GM23338 (cell line): ENCODE data around the gene TMEM221. TPM values are rescaled to one million over a fixed set of nuclear protein-coding genes. Genes with fewer than 3 reads are reported as not detected.
A peak's percentile ranks its signal among the peaks of the same experiment; 100 is the strongest.

Experiments
- ATAC-seq: fragments of 200-7000 bp; cut with Tn5 transposase; 3 replicates; pipeline ENCODE4 v1.9.1; 2020
- DNase-seq: peaks from one replicate; pipeline ENCODE4 v3.0.0-alpha.2; 2015; ENCODE audit warnings: low spot score
- H2AFZ ChIP-seq: fragments of 200-600 bp; sonication (generic); 2 replicates; pipeline ENCODE4 v1.8.0; 2016; ENCODE audit warnings: antibody characterized with exemption, mild to moderate bottlenecking, moderate library complexity
- H3F3A ChIP-seq: fragments of 200-600 bp; sonication (generic); replicated peaks from 2 replicates; pipeline ENCODE4 v1.8.0; 2017; ENCODE audit warnings: antibody characterized with exemption, mixed run types, low read depth
- H3K27ac ChIP-seq: fragments of 200-600 bp; sonication (generic); 2 replicates; pipeline ENCODE4 v1.6.1; 2016; ENCODE audit warnings: low read depth
- H3K27me3 ChIP-seq: fragments of 200-600 bp; sonication (generic); 2 replicates; pipeline ENCODE4 v1.8.0; 2016; ENCODE audit warnings: mild to moderate bottlenecking, mixed run types, moderate library complexity; ENCODE audit not compliant: insufficient read depth
- H3K36me3 ChIP-seq: fragments of 200-600 bp; sonication (generic); 2 replicates; pipeline ENCODE4 v1.8.0; 2016; ENCODE audit warnings: mild to moderate bottlenecking; ENCODE audit not compliant: insufficient read depth
- H3K4me1 ChIP-seq: fragments of 200-600 bp; sonication (generic); 2 replicates; pipeline ENCODE4 v1.8.0; 2016; ENCODE audit warnings: mild to moderate bottlenecking, moderate library complexity; ENCODE audit not compliant: insufficient read depth
- H3K4me2 ChIP-seq: fragments of 200-600 bp; sonication (generic); 2 replicates; pipeline ENCODE4 v1.7.1; 2017; ENCODE audit warnings: mixed run types
- H3K4me3 ChIP-seq: fragments of 200-600 bp; sonication (generic); 2 replicates; pipeline ENCODE4 v1.6.1; 2016; ENCODE audit warnings: mixed run types
- H3K79me2 ChIP-seq: fragments of 200-600 bp; sonication (generic); replicated peaks from 2 replicates; pipeline ENCODE4 v1.8.0; 2017; ENCODE audit warnings: mild to moderate bottlenecking; ENCODE audit not compliant: insufficient read depth
- H3K9me2 ChIP-seq: fragments of 200-600 bp; sonication (generic); 2 replicates; pipeline ENCODE4 v1.8.0; 2017; ENCODE audit not compliant: insufficient read depth
- H4K20me1 ChIP-seq: fragments of 200-600 bp; sonication (generic); replicated peaks from 2 replicates; pipeline ENCODE4 v1.8.0; 2017; ENCODE audit warnings: mild to moderate bottlenecking; ENCODE audit not compliant: insufficient read depth
- H3K27ac Mint-ChIP-seq: 2 replicates; pipeline ENCODE4 v1.8.0; 2020; ENCODE audit warnings: inconsistent platforms, mild to moderate bottlenecking, moderate library complexity, mixed read lengths
- H3K27me3 Mint-ChIP-seq: 3 replicates; pipeline ENCODE4 v1.8.0; 2022; ENCODE audit warnings: low read depth, mild to moderate bottlenecking, moderate library complexity, mixed read lengths, inconsistent platforms; ENCODE audit not compliant: insufficient read depth, poor library complexity
- H3K36me3 Mint-ChIP-seq: 3 replicates; pipeline ENCODE4 v1.8.0; 2021; ENCODE audit warnings: low read depth, mild to moderate bottlenecking, inconsistent platforms, moderate library complexity, mixed read lengths
- H3K4me1 Mint-ChIP-seq: 3 replicates; pipeline ENCODE4 v1.8.0; 2020; ENCODE audit warnings: mild to moderate bottlenecking, inconsistent platforms, mixed read lengths
- H3K4me3 Mint-ChIP-seq: 3 replicates; pipeline ENCODE4 v1.8.0; 2021; ENCODE audit warnings: moderate library complexity, mild to moderate bottlenecking, inconsistent platforms, mixed read lengths
- H3K9me3 Mint-ChIP-seq: 3 replicates; pipeline ENCODE4 v1.8.0; 2020; ENCODE audit warnings: moderate library complexity, mild to moderate bottlenecking, inconsistent platforms, mixed read lengths
- CREB1 ChIP-seq: fragments of 250-450 bp; sonication (Bioruptor Pico); IDR thresholded peaks from 2 replicates; pipeline ENCODE4 v1.5.0; 2020; ENCODE audit warnings: low read depth, mild to moderate bottlenecking, moderate library complexity
- EZH2 ChIP-seq: fragments of 200-600 bp; sonication (generic); IDR thresholded peaks from one replicate; pipeline ENCODE4 v1.8.0; 2017; ENCODE audit warnings: antibody characterized with exemption, mild to moderate bottlenecking, low read depth; ENCODE audit not compliant: unreplicated experiment
- JUNB ChIP-seq: IDR thresholded peaks from one replicate; pipeline ENCODE4 v1.6.1; 2016; ENCODE audit warnings: antibody characterized with exemption; ENCODE audit not compliant: unreplicated experiment
- NANOG ChIP-seq: IDR thresholded peaks from 2 replicates; pipeline ENCODE4 v1.6.1; 2016; ENCODE audit warnings: antibody characterized with exemption, borderline replicate concordance
- POLR2AphosphoS5 ChIP-seq: IDR thresholded peaks from 2 replicates; pipeline ENCODE4 v1.6.1; 2016; ENCODE audit warnings: antibody characterized with exemption, low read depth
- STAT1 ChIP-seq: IDR thresholded peaks from one replicate; pipeline ENCODE4 v1.6.1; 2016; ENCODE audit warnings: antibody characterized with exemption; ENCODE audit not compliant: unreplicated experiment
- ZNF114 ChIP-seq: fragments of 250-450 bp; sonication (Bioruptor Pico); IDR thresholded peaks from 2 replicates; pipeline ENCODE4 v1.5.0; 2020; ENCODE audit warnings: mild to moderate bottlenecking, moderate library complexity
- ZNF331 ChIP-seq: fragments of 250-450 bp; sonication (Bioruptor Pico); IDR thresholded peaks from 2 replicates; pipeline ENCODE4 v1.5.0; 2020; ENCODE audit warnings: low read depth, mild to moderate bottlenecking, moderate library complexity
- polyA plus RNA-seq: library from polyadenylated mRNA; unstranded; fragments of >200 nt; fragmentation: Nextera tagmentation; extraction: Ambion mirVana; gene quantifications from 2 replicates; pipeline ENCODE4 v1.2.1, GENCODE V29; 2016
- total RNA-seq: library from RNA; depleted of rRNA; stranded (reverse); fragments of >200 nt; shearing (Covaris generic); gene quantifications from 2 replicates; pipeline ENCODE4 v1.2.3, GENCODE V29; 2014
- TF ChIP-seq, protein P1 (sequence below): IDR thresholded peaks from one replicate; pipeline ENCODE4 v1.6.1; 2018; ENCODE audit warnings: antibody characterized with exemption; ENCODE audit not compliant: unreplicated experiment
- TF ChIP-seq, protein P2 (sequence below), 2 experiments: fragments of 200-600 bp in 1 of 2; sonication (generic) in 1 of 2; conservative IDR thresholded peaks; 2 replicates each; pipeline versions ENCODE4 v1.5.1 to v1.6.1; 2016 to 2017; ENCODE audit warnings: antibody characterized with exemption in 2 of 2, low read depth in 2 of 2, mild to moderate bottlenecking in 2 of 2, moderate library complexity in 1 of 2
- TF ChIP-seq, protein P3 (sequence below): fragments of 250-450 bp; sonication (Bioruptor Pico); IDR thresholded peaks from 2 replicates; pipeline ENCODE4 v1.5.0; 2020; ENCODE audit warnings: mild to moderate bottlenecking, moderate library complexity

Gene TMEM221
- total and polyA plus RNA-seq, 2 experiments from 2014 or later = 0.40 to 0.90 TPM

DNA sequence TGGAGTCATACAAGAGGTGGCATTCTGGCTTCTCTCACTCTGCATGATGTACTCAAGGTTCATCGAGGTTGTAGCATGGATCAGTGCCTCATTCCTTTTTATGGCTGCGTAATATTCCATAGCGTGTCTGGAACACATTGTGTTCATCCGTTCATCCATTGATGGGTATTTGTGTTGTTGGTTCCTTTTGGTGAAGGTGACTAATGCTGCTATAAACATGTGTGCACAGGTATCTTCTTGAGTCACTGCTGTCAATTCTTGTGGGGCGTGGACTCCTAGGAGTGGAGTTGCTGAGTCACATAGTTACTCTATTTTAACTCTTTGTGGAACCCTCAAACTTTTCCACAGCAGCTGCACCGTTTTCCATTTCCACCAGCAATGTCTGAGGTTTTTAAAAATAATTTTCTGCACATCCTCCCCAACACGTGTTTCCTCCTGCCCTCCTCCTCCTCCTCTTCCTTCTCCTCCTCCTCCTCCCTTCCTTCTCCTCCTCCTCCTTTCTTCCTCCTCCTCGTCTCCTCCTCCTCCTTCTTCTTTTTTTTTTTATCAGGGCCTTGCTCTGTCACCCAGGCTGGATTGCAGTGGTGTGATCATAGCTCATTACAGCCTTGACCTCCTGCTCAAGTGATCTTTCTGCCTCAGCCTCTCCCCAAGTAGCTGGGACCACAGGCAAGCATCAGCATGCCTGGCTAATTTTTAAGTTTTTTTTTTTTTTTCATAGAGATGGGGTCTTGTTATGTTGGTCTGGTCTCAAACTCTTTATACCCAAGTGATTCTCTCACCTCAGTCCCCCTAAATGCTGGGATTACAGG lies 2.0 kb upstream of the TMEM221 start (continued):
- TF ChIP-seq STAT1 (no peak), EZH2 (no peak), JUNB (no peak), ZNF331 (no peak), ZNF114 (CRISPR knock-in tag) (no peak), CREB1 (CRISPR knock-in tag) (no peak)
- TF ChIP-seq, protein P1, sequence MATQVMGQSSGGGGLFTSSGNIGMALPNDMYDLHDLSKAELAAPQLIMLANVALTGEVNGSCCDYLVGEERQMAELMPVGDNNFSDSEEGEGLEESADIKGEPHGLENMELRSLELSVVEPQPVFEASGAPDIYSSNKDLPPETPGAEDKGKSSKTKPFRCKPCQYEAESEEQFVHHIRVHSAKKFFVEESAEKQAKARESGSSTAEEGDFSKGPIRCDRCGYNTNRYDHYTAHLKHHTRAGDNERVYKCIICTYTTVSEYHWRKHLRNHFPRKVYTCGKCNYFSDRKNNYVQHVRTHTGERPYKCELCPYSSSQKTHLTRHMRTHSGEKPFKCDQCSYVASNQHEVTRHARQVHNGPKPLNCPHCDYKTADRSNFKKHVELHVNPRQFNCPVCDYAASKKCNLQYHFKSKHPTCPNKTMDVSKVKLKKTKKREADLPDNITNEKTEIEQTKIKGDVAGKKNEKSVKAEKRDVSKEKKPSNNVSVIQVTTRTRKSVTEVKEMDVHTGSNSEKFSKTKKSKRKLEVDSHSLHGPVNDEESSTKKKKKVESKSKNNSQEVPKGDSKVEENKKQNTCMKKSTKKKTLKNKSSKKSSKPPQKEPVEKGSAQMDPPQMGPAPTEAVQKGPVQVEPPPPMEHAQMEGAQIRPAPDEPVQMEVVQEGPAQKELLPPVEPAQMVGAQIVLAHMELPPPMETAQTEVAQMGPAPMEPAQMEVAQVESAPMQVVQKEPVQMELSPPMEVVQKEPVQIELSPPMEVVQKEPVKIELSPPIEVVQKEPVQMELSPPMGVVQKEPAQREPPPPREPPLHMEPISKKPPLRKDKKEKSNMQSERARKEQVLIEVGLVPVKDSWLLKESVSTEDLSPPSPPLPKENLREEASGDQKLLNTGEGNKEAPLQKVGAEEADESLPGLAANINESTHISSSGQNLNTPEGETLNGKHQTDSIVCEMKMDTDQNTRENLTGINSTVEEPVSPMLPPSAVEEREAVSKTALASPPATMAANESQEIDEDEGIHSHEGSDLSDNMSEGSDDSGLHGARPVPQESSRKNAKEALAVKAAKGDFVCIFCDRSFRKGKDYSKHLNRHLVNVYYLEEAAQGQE = no peak
- TF ChIP-seq, protein P2, sequence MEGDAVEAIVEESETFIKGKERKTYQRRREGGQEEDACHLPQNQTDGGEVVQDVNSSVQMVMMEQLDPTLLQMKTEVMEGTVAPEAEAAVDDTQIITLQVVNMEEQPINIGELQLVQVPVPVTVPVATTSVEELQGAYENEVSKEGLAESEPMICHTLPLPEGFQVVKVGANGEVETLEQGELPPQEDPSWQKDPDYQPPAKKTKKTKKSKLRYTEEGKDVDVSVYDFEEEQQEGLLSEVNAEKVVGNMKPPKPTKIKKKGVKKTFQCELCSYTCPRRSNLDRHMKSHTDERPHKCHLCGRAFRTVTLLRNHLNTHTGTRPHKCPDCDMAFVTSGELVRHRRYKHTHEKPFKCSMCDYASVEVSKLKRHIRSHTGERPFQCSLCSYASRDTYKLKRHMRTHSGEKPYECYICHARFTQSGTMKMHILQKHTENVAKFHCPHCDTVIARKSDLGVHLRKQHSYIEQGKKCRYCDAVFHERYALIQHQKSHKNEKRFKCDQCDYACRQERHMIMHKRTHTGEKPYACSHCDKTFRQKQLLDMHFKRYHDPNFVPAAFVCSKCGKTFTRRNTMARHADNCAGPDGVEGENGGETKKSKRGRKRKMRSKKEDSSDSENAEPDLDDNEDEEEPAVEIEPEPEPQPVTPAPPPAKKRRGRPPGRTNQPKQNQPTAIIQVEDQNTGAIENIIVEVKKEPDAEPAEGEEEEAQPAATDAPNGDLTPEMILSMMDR (conservative IDR thresholded peaks at IDR 0.05; ENCODE audit: low read depth in 2 of 2) = no peak

DNA sequence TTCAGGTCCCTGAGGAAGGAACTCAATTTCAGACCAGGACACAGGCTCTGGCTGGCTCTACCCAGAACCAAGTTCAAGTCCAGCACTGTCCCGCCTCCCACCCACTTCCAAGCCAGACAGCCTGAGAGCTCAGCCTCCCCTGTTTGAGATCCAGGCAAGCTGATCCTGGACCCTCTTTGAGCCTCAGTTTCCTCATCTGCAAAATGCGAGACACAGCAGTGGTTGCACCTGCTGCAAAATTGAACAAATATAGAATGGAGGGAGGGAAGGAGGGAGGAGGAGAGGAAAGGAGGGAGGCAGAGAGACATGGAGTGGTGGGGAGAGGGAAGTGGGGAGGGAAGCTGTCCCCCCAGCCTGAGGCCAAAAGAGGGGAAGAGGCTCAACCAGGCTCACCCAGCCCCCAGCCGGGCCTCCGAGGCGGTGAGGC lies 751 bp downstream of the TMEM221 start:
- no peak overlapping the region for H3K27ac Mint-ChIP-seq
- Histone ChIP-seq H3K4me3 (peak overlapping the region; percentile 73), H2AFZ (peak overlapping the region; percentile 88)
- TF ChIP-seq EZH2 (no peak), POLR2AphosphoS5 (no peak), NANOG (no peak), STAT1 (no peak)
- TF ChIP-seq, protein P3, sequence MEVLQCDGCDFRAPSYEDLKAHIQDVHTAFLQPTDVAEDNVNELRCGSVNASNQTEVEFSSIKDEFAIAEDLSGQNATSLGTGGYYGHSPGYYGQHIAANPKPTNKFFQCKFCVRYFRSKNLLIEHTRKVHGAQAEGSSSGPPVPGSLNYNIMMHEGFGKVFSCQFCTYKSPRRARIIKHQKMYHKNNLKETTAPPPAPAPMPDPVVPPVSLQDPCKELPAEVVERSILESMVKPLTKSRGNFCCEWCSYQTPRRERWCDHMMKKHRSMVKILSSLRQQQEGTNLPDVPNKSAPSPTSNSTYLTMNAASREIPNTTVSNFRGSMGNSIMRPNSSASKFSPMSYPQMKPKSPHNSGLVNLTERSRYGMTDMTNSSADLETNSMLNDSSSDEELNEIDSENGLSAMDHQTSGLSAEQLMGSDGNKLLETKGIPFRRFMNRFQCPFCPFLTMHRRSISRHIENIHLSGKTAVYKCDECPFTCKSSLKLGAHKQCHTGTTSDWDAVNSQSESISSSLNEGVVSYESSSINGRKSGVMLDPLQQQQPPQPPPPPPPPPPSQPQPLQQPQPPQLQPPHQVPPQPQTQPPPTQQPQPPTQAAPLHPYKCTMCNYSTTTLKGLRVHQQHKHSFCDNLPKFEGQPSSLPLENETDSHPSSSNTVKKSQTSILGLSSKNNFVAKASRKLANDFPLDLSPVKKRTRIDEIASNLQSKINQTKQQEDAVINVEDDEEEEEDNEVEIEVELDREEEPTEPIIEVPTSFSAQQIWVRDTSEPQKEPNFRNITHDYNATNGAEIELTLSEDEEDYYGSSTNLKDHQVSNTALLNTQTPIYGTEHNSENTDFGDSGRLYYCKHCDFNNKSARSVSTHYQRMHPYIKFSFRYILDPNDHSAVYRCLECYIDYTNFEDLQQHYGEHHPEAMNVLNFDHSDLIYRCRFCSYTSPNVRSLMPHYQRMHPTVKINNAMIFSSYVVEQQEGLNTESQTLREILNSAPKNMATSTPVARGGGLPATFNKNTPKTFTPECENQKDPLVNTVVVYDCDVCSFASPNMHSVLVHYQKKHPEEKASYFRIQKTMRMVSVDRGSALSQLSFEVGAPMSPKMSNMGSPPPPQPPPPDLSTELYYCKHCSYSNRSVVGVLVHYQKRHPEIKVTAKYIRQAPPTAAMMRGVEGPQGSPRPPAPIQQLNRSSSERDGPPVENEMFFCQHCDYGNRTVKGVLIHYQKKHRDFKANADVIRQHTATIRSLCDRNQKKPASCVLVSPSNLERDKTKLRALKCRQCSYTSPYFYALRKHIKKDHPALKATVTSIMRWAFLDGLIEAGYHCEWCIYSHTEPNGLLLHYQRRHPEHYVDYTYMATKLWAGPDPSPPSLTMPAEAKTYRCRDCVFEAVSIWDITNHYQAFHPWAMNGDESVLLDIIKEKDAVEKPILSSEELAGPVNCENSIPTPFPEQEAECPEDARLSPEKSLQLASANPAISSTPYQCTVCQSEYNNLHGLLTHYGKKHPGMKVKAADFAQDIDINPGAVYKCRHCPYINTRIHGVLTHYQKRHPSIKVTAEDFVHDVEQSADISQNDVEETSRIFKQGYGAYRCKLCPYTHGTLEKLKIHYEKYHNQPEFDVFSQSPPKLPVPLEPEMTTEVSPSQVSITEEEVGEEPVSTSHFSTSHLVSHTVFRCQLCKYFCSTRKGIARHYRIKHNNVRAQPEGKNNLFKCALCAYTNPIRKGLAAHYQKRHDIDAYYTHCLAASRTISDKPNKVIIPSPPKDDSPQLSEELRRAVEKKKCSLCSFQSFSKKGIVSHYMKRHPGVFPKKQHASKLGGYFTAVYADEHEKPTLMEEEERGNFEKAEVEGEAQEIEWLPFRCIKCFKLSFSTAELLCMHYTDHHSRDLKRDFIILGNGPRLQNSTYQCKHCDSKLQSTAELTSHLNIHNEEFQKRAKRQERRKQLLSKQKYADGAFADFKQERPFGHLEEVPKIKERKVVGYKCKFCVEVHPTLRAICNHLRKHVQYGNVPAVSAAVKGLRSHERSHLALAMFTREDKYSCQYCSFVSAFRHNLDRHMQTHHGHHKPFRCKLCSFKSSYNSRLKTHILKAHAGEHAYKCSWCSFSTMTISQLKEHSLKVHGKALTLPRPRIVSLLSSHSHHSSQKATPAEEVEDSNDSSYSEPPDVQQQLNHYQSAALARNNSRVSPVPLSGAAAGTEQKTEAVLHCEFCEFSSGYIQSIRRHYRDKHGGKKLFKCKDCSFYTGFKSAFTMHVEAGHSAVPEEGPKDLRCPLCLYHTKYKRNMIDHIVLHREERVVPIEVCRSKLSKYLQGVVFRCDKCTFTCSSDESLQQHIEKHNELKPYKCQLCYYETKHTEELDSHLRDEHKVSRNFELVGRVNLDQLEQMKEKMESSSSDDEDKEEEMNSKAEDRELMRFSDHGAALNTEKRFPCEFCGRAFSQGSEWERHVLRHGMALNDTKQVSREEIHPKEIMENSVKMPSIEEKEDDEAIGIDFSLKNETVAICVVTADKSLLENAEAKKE (CRISPR knock-in tag) = no peak

More for the DNA sequence above, 751 bp downstream of the TMEM221 start:
- Histone ChIP-seq H3K4me1 (no peaks in the 10 kb centered on the region), H3K79me2 (no peaks in the 10 kb centered on the region), H4K20me1 (no peaks in the 10 kb centered on the region), H3K27ac (no peak overlapping the region), H3K27me3 (peaks cover 28% of the 10 kb centered on the region), H3F3A (no peaks in the 10 kb centered on the region), H3K9me2 (no peaks in the 10 kb centered on the region), H3K4me2 (peak overlapping the region; percentile 86), H3K36me3 (no peaks in the 10 kb centered on the region)
- no peak; the same call in 2 of the 3 replicates for ATAC-seq
- peaks cover 5% of the 10 kb centered on the region; the same call in 2 of the 3 replicates for H3K4me1 Mint-ChIP-seq
- H3K9me3 Mint-ChIP-seq = no peaks in the 10 kb centered on the region
- H3K4me3 Mint-ChIP-seq = peak overlapping the region; percentile 66
- H3K36me3 Mint-ChIP-seq = no peaks in the 10 kb centered on the region
- no peak for DNase-seq
- H3K27me3 Mint-ChIP-seq = peaks cover 17% of the 10 kb centered on the region
